HepG2 (cell line): ENCODE data around the gene JSRP1. TPM values are rescaled to one million over a fixed set of nuclear protein-coding genes. Genes with fewer than 3 reads are reported as not detected.

Experiments
- EED ChIP-seq: sonication (generic); formaldehyde crosslinking; IDR thresholded peaks from 2 replicates; pipeline ENCODE4 v1.5.0; 2020; ENCODE audit warnings: mild to moderate bottlenecking, missing genetic modification reagents
- EHMT2 ChIP-seq: fragments of 200-600 bp; sonication (generic); IDR thresholded peaks from 2 replicates; pipeline ENCODE4 v1.7.0; 2017; ENCODE audit warnings: antibody characterized with exemption, low read depth, low read length, borderline replicate concordance
- FOXK1 ChIP-seq: sonication (generic); formaldehyde crosslinking; IDR thresholded peaks from 2 replicates; pipeline ENCODE4 v1.4.0; 2020; ENCODE audit warnings: low read depth, missing genetic modification reagents, borderline replicate concordance
- GATAD1 ChIP-seq: IDR thresholded peaks from 2 replicates; pipeline ENCODE4 v1.6.1; 2016; ENCODE audit warnings: missing genetic modification reagents, missing compliant biosample characterization
- HDAC6 ChIP-seq: fragments of 200-600 bp; sonication (generic); IDR thresholded peaks from 2 replicates; pipeline ENCODE4 v1.7.0; 2017; ENCODE audit warnings: mild to moderate bottlenecking, antibody characterized with exemption, low read length, low read depth
- KLF11 ChIP-seq: IDR thresholded peaks from 2 replicates; pipeline ENCODE4 v1.6.1; 2016; ENCODE audit warnings: missing compliant biosample characterization
- MEIS1 ChIP-seq: sonication (generic); formaldehyde crosslinking; IDR thresholded peaks from 2 replicates; pipeline ENCODE4 v1.9.0; 2021; ENCODE audit warnings: mild to moderate bottlenecking, missing genetic modification reagents, moderate library complexity, borderline replicate concordance
- NCOA2 ChIP-seq: sonication (generic); formaldehyde crosslinking; IDR thresholded peaks from 2 replicates; pipeline ENCODE4 v1.8.0; 2022; ENCODE audit warnings: inconsistent platforms
- PAF1 ChIP-seq: IDR thresholded peaks from 2 replicates; pipeline ENCODE4 v1.6.1; 2016; ENCODE audit warnings: missing genetic modification reagents, missing compliant biosample characterization
- RXRA ChIP-seq: sonication (generic); formaldehyde crosslinking; IDR thresholded peaks from 2 replicates; pipeline ENCODE4 v1.5.1; 2020; ENCODE audit warnings: missing genetic modification reagents
- THRA ChIP-seq: sonication (generic); formaldehyde crosslinking; IDR thresholded peaks from 2 replicates; pipeline ENCODE4 v1.4.0; 2020; ENCODE audit warnings: missing genetic modification reagents, borderline replicate concordance
- ZFP41 ChIP-seq: sonication (generic); formaldehyde crosslinking; IDR thresholded peaks from 2 replicates; pipeline ENCODE4 v1.4.0; 2020; ENCODE audit warnings: mild to moderate bottlenecking, missing genetic modification reagents, borderline replicate concordance
- ZHX1 ChIP-seq: sonication (generic); formaldehyde crosslinking; IDR thresholded peaks from 2 replicates; pipeline ENCODE4 v1.8.1; 2022; ENCODE audit warnings: low read depth, mild to moderate bottlenecking, missing genetic modification reagents
- ZNF225 ChIP-seq: sonication (generic); formaldehyde crosslinking; IDR thresholded peaks from 2 replicates; pipeline ENCODE4 v1.4.0; 2020; ENCODE audit warnings: mild to moderate bottlenecking, missing genetic modification reagents
- ZNF530 ChIP-seq: sonication (generic); formaldehyde crosslinking; IDR thresholded peaks from 2 replicates; pipeline ENCODE4 v1.5.0; 2020; ENCODE audit warnings: low read depth, mild to moderate bottlenecking, missing genetic modification reagents
- ZNF644 ChIP-seq: IDR thresholded peaks from 2 replicates; pipeline ENCODE4 v1.6.1; 2016; ENCODE audit warnings: low read depth
- polyA plus RNA-seq, 8 experiments: library from polyadenylated mRNA; depleted of rRNA in 3 of 8; stranded (reverse) in 7 of 8; unstranded in 1 of 8; fragments of >200 nt; fragmentation: Illumina TruSeq in 4 of 8; extraction: Trizol in 4 of 8; gene quantifications; 2 replicates each; pipeline versions ENCODE4 v1.2.1 to v1.2.3, GENCODE V29; 2011 to 2016; ENCODE audit warnings: low read depth in 4 of 8, missing spikeins in 1 of 8, mixed read lengths in 1 of 8; ENCODE audit not compliant: insufficient read depth in 1 of 8
- total RNA-seq, 5 experiments: library from RNA; depleted of rRNA; stranded (reverse); fragments of >200 nt; fragmentation: Illumina TruSeq; extraction: Trizol; gene quantifications; 2 replicates each; pipeline ENCODE4 v1.2.3, GENCODE V29; 2016; ENCODE audit warnings: low read depth in 1 of 5
- TF ChIP-seq, protein P1 (sequence below), 2 experiments: sonication (generic) in 1 of 2; formaldehyde crosslinking in 1 of 2; IDR thresholded peaks; 2 replicates each; pipeline versions ENCODE4 v1.4.0 to v1.6.1; 2016 to 2020; ENCODE audit warnings: borderline replicate concordance in 1 of 2, low read depth in 1 of 2, mild to moderate bottlenecking in 1 of 2, missing genetic modification reagents in 1 of 2
- TF ChIP-seq, protein P2 (sequence below): sonication (generic); formaldehyde crosslinking; IDR thresholded peaks from 2 replicates; pipeline ENCODE4 v1.5.1; 2020; ENCODE audit warnings: mild to moderate bottlenecking, moderate library complexity, missing genetic modification reagents

JSRP1 gene
- total and polyA plus RNA-seq, 2 of the 13 experiments (the other 11 are each of a cell fraction or from before 2014, with no cell fraction given) = 0.16 to 0.38 TPM

DNA sequence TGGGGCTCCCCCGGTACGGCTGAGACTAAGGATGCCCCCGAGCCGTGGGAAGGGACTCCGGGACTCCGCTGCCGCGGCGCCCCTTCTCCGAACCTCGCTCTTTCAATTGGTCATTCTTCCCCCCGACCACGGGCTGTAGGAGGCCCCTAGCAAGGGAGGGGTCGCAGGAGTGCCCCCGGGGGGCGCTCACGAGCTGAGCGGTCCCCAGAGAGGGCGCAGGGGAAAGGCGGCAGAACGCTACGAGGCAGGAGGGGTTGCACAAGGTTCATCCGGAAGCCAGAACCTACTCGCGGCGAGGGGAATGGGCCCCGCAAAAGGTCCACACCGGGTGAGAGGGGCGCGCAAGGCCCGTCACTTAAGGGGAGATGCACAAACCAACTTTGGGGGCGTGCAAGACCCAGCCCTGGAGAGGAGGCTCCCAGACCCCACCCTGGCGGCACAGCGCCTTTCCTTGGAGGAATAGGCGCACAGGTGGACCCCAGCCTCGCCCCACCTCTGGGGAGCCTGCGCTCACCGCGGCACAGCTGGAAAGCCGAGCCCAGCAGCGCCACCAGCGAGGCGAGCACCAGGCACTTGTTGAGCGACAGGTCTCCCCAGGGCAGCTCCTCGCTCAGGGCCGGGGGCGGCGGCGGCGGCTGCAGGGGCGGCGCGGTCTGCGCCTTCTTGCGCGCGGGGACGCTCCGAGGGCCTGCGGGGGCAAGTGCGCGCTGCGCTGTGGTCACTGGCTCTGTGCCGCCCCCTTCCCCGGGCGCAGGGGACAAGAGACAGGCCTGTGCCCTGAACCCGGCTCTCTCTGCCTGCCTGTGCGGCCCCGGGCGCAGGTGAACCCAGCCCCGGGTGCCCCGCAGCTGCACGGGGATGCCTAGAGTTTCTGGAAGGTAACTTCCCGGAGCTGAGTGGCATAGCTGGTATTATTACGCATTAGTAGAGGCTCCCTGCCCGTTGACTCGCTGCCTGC, 2.8 kb downstream of the JSRP1 start (continued):
- TF ChIP-seq, protein P1, sequence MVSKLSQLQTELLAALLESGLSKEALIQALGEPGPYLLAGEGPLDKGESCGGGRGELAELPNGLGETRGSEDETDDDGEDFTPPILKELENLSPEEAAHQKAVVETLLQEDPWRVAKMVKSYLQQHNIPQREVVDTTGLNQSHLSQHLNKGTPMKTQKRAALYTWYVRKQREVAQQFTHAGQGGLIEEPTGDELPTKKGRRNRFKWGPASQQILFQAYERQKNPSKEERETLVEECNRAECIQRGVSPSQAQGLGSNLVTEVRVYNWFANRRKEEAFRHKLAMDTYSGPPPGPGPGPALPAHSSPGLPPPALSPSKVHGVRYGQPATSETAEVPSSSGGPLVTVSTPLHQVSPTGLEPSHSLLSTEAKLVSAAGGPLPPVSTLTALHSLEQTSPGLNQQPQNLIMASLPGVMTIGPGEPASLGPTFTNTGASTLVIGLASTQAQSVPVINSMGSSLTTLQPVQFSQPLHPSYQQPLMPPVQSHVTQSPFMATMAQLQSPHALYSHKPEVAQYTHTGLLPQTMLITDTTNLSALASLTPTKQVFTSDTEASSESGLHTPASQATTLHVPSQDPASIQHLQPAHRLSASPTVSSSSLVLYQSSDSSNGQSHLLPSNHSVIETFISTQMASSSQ (IDR thresholded peaks at IDR 0.05; ENCODE audit: low read depth) = no peak
- TF ChIP-seq, protein P1 (CRISPR knock-in tag; IDR thresholded peaks at IDR 0.05; ENCODE audit: borderline replicate concordance) = no peak
- TF ChIP-seq, protein P2, sequence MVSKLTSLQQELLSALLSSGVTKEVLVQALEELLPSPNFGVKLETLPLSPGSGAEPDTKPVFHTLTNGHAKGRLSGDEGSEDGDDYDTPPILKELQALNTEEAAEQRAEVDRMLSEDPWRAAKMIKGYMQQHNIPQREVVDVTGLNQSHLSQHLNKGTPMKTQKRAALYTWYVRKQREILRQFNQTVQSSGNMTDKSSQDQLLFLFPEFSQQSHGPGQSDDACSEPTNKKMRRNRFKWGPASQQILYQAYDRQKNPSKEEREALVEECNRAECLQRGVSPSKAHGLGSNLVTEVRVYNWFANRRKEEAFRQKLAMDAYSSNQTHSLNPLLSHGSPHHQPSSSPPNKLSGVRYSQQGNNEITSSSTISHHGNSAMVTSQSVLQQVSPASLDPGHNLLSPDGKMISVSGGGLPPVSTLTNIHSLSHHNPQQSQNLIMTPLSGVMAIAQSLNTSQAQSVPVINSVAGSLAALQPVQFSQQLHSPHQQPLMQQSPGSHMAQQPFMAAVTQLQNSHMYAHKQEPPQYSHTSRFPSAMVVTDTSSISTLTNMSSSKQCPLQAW (CRISPR knock-in tag) = no peak
- TF ChIP-seq GATAD1 (CRISPR knock-in tag) = no peak
- TF ChIP-seq NCOA2 (CRISPR knock-in tag) = no peak
- no peak for TF ChIP-seq KLF11
- TF ChIP-seq RXRA (CRISPR knock-in tag) = 0 out of 2 replicates have a peak, but pooled peaks have one; percentile 25
- 0 out of 2 replicates have a peak, but pooled peaks have one; percentile 12 for TF ChIP-seq ZHX1
- TF ChIP-seq PAF1 (CRISPR knock-in tag) = no peak
- no peak for TF ChIP-seq EHMT2
- 0 out of 2 replicates have a peak, but pooled peaks have one; percentile 7 for TF ChIP-seq EED (CRISPR knock-in tag)
- no peak for TF ChIP-seq ZNF644 (CRISPR knock-in tag)
- no peak; the same call in 1 of the 2 replicates for TF ChIP-seq MEIS1 (CRISPR knock-in tag)
- no peak for TF ChIP-seq FOXK1
- no peak for TF ChIP-seq ZNF530 (CRISPR knock-in tag)
- TF ChIP-seq ZNF225 (CRISPR knock-in tag) = no peak
- TF ChIP-seq HDAC6 = no peak
- no peak for TF ChIP-seq ZFP41 (CRISPR knock-in tag)
- TF ChIP-seq THRA = no peak
